Trophoblast cell (in vitro differentiated cells and primary cell): ENCODE measurements around the gene ZBTB20.

Source experiments
- DNase-seq, 2 donors: peaks; one replicate each; pipeline ENCODE4 v3.0.0-alpha.2; 2016
- H2AFZ ChIP-seq: 2 replicates; pipeline ENCODE4 v1.6.1; 2013; ENCODE audit warnings: low read length, moderate library complexity, mild to moderate bottlenecking; ENCODE audit not compliant: insufficient read depth, poor library complexity
- H2AK5ac ChIP-seq: 2 replicates; pipeline ENCODE4 v1.6.1; 2013; ENCODE audit warnings: mild to moderate bottlenecking, low read length
- H2BK120ac ChIP-seq: 2 replicates; pipeline ENCODE4 v1.6.1; 2013; ENCODE audit warnings: low read length, mild to moderate bottlenecking, moderate library complexity; ENCODE audit not compliant: insufficient read depth, poor library complexity
- H2BK12ac ChIP-seq: 2 replicates; pipeline ENCODE4 v1.6.1; 2013; ENCODE audit warnings: mild to moderate bottlenecking, low read length, moderate library complexity
- H2BK5ac ChIP-seq: 2 replicates; pipeline ENCODE4 v1.6.1; 2013; ENCODE audit warnings: low read length, low read depth, moderate library complexity, mild to moderate bottlenecking; ENCODE audit not compliant: poor library complexity
- H3K14ac ChIP-seq: 2 replicates; pipeline ENCODE4 v1.6.1; 2013; ENCODE audit warnings: mild to moderate bottlenecking, low read length
- H3K18ac ChIP-seq: 2 replicates; pipeline ENCODE4 v1.6.1; 2013; ENCODE audit warnings: mild to moderate bottlenecking, low read length
- H3K23ac ChIP-seq: 2 replicates; pipeline ENCODE4 v1.6.1; 2013; ENCODE audit warnings: low read length
- H3K27ac ChIP-seq: 2 replicates; pipeline ENCODE4 v1.5.1; 2013; ENCODE audit warnings: low read depth, mild to moderate bottlenecking, inconsistent platforms, low read length, moderate library complexity
- H3K27me3 ChIP-seq: 2 replicates; pipeline ENCODE4 v1.6.1; 2013; ENCODE audit warnings: inconsistent platforms, mild to moderate bottlenecking, low read length, moderate library complexity; ENCODE audit not compliant: insufficient read depth
- H3K36me3 ChIP-seq, 2 experiments: 1 replicate in 1 of 2; 2 replicates in 1 of 2; pipeline ENCODE4 v1.6.1; 2013; ENCODE audit warnings: low read length in 2 of 2, mild to moderate bottlenecking in 2 of 2, moderate library complexity in 1 of 2; ENCODE audit not compliant: insufficient read depth in 2 of 2, control insufficient read depth in 1 of 2
- H3K4ac ChIP-seq: 2 replicates; pipeline ENCODE4 v1.6.1; 2013; ENCODE audit warnings: low read depth, mild to moderate bottlenecking, low read length, moderate library complexity
- H3K4me1 ChIP-seq, 2 experiments: 1 replicate in 1 of 2; 2 replicates in 1 of 2; pipeline ENCODE4 v1.6.1; 2013; ENCODE audit warnings: low read length in 2 of 2, mild to moderate bottlenecking in 2 of 2, moderate library complexity in 1 of 2; ENCODE audit not compliant: insufficient read depth in 2 of 2, control insufficient read depth in 1 of 2
- H3K4me2 ChIP-seq: 2 replicates; pipeline ENCODE4 v1.6.1; 2013; ENCODE audit warnings: inconsistent platforms, mild to moderate bottlenecking, low read length, moderate library complexity
- H3K4me3 ChIP-seq: 2 replicates; pipeline ENCODE4 v1.5.1; 2013; ENCODE audit warnings: mild to moderate bottlenecking, low read depth, low read length, inconsistent platforms
- H3K79me1 ChIP-seq: one replicate; pipeline ENCODE4 v1.6.1; 2013; ENCODE audit warnings: low read length
- H3K79me2 ChIP-seq: 2 replicates; pipeline ENCODE4 v1.6.1; 2013; ENCODE audit warnings: low read length, mild to moderate bottlenecking; ENCODE audit not compliant: control insufficient read depth, insufficient read depth, poor library complexity
- H3K9ac ChIP-seq: 2 replicates; pipeline ENCODE4 v1.6.1; 2013; ENCODE audit warnings: mild to moderate bottlenecking, low read length
- H3K9me3 ChIP-seq: 2 replicates; pipeline ENCODE4 v1.6.1; 2013; ENCODE audit warnings: low read depth, mild to moderate bottlenecking, control low read depth, inconsistent platforms, low read length; ENCODE audit not compliant: insufficient read depth
- H4K12ac ChIP-seq: 2 replicates; pipeline ENCODE4 v1.6.1; 2013; ENCODE audit warnings: low read depth, mild to moderate bottlenecking, low read length, moderate library complexity
- H4K8ac ChIP-seq: 2 replicates; pipeline ENCODE4 v1.6.1; 2013; ENCODE audit warnings: low read depth, mild to moderate bottlenecking, low read length, moderate library complexity
- H4K91ac ChIP-seq: one replicate; pipeline ENCODE4 v1.6.1; 2013; ENCODE audit warnings: low read depth, mild to moderate bottlenecking, low read length, moderate library complexity
- WGBS: extraction: QIAGEN DNeasy Blood & Tissue Kit; methylation state at CpG from one replicate; pipeline ENCODE4 v1.1.7; 2013; ENCODE audit warnings: missing lambda C conversion rate; ENCODE audit not compliant: insufficient read length, insufficient coverage; ENCODE audit errors: extremely low coverage; 5-methylcytosine and 5-hydroxymethylcytosine counted together

The ZBTB20 gene

GRCh38 chr3:115007966-115008365 is 139.1 kb downstream of the ZBTB20 start:
- Histone ChIP-seq H2BK120ac (no peak overlapping the region), H3K4me3 (no peak overlapping the region), H2AFZ (no peak overlapping the region), H3K9me3 (no peaks in the 10 kb centered on the region), H3K36me3 (no peaks in the 10 kb centered on the region), H4K8ac (no peak overlapping the region), H2AK5ac (no peak overlapping the region), H3K4ac (no peak overlapping the region), H3K79me2 (no peaks in the 10 kb centered on the region), H3K4me1 (no peaks in the 10 kb centered on the region), H3K79me1 (no peaks in the 10 kb centered on the region), H2BK5ac (no peak overlapping the region), H2BK12ac (no peak overlapping the region), H3K4me2 (no peak overlapping the region), H3K14ac (no peak overlapping the region), H4K91ac (no peak overlapping the region), H3K9ac (no peak overlapping the region), H3K18ac (no peak overlapping the region), H3K27ac (no peak overlapping the region), H4K12ac (no peak overlapping the region), H3K23ac (no peak overlapping the region), H3K27me3 (no peaks in the 10 kb centered on the region)
- no peak for DNase-seq
- no CpG with 5 or more reads among the region's 1 CpG for WGBS

GRCh38 chr3:115004201-115005140 is 142.6 kb downstream of the ZBTB20 start:
- no peak overlapping the region for H3K4me2 ChIP-seq
- no peak overlapping the region for H3K9ac ChIP-seq
- no peak overlapping the region for H3K23ac ChIP-seq
- no peaks in the 10 kb centered on the region for H3K9me3 ChIP-seq
- no peaks in the 10 kb centered on the region for H3K36me3 ChIP-seq
- no peak overlapping the region for H2AK5ac ChIP-seq
- H3K4me1 ChIP-seq, result no peaks in the 10 kb centered on the region
- no peak overlapping the region for H3K4ac ChIP-seq
- H2BK12ac ChIP-seq, result no peak overlapping the region
- no peaks in the 10 kb centered on the region for H3K27me3 ChIP-seq
- no CpG with 5 or more reads among the region's 2 CpGs for WGBS
- H4K12ac ChIP-seq, result no peak overlapping the region
- H2BK5ac ChIP-seq, result no peak overlapping the region
- no peak overlapping the region for H2AFZ ChIP-seq
- no peak overlapping the region for H4K8ac ChIP-seq
- no peak for DNase-seq
- no peak overlapping the region for H3K18ac ChIP-seq
- no peak overlapping the region for H3K27ac ChIP-seq
- no peak overlapping the region for H4K91ac ChIP-seq
- no peaks in the 10 kb centered on the region for H3K79me2 ChIP-seq
- H3K4me3 ChIP-seq, result no peak overlapping the region
- H3K79me1 ChIP-seq, result no peaks in the 10 kb centered on the region
- H2BK120ac ChIP-seq, result no peak overlapping the region
- H3K14ac ChIP-seq, result no peak overlapping the region

DNA sequence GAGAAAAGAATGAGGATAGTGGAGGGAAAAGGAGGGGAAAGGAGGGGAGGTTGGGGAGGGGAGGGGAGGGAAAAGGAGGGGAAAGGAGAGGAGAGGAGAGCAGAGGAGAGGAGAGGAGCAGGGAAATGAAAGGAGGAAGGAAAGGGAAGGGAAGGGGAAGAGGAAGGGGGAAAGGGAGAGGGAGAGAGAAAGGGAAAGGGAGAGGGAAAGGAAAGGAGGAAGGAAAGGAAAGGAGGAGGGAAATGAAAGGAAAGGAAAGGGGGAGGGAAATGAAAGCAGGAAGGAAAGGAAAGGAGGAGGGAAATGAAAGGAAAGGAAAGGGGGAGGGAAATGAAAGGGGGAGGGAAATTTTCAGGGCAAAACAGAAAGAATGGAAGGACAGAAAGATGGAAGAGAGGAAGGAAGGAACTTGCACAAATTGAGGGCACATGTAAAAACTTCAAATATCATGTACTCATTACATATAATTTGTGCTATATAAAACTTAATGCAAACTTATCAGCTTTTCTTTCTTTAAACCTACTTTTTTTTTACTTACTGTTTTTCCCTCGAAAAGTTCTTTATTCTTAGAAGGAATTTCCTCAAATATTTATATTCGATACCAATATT is 148.0 kb downstream of the ZBTB20 start:
- Histone ChIP-seq H3K4ac (no peak overlapping the region), H4K91ac (no peak overlapping the region), H4K8ac (no peak overlapping the region), H3K79me2 (no peaks in the 10 kb centered on the region), H3K4me2 (no peak overlapping the region), H3K4me3 (no peak overlapping the region), H2BK5ac (no peak overlapping the region), H3K14ac (no peak overlapping the region), H2AK5ac (no peak overlapping the region), H3K36me3 (no peaks in the 10 kb centered on the region), H3K27ac (no peak overlapping the region), H3K27me3 (no peaks in the 10 kb centered on the region), H3K9me3 (no peaks in the 10 kb centered on the region), H3K4me1 (no peaks in the 10 kb centered on the region), H2BK120ac (no peak overlapping the region), H3K9ac (no peak overlapping the region), H4K12ac (no peak overlapping the region), H2AFZ (no peak overlapping the region), H3K23ac (no peak overlapping the region), H3K18ac (no peak overlapping the region), H3K79me1 (no peaks in the 10 kb centered on the region), H2BK12ac (no peak overlapping the region)
- WGBS, result 100% methylated on average over 1 of the region's 2 CpGs
- no peak for DNase-seq

GRCh38 chr3:114994554-114995341 is 152.3 kb downstream of the ZBTB20 start:
- WGBS, result no CpG with 5 or more reads among the region's 6 CpGs
- Histone ChIP-seq H3K4me3 (no peak overlapping the region), H2BK12ac (no peak overlapping the region), H3K4me2 (no peak overlapping the region), H2AFZ (no peak overlapping the region), H3K36me3 (no peaks in the 10 kb centered on the region), H2BK5ac (no peak overlapping the region), H4K8ac (no peak overlapping the region), H2BK120ac (no peak overlapping the region), H3K4me1 (no peaks in the 10 kb centered on the region), H4K91ac (no peak overlapping the region), H3K9me3 (no peaks in the 10 kb centered on the region), H3K4ac (no peak overlapping the region), H3K23ac (no peak overlapping the region), H3K79me1 (no peaks in the 10 kb centered on the region), H4K12ac (no peak overlapping the region), H2AK5ac (no peak overlapping the region), H3K79me2 (no peaks in the 10 kb centered on the region), H3K9ac (no peak overlapping the region), H3K18ac (no peak overlapping the region), H3K27me3 (no peaks in the 10 kb centered on the region), H3K27ac (no peak overlapping the region), H3K14ac (no peak overlapping the region)
- DNase-seq, result no peak
